SKM-1 (cell line): ENCODE data around the gene DIPK1A.
"Not testable (repeated sequence)": the region's sequence is repeated elsewhere in the genome, so short reads cannot be mapped to it uniquely, and the experiment has no call there.

Experiments
- DNase-seq: peaks from one replicate; lab custom pipeline; 2025; ENCODE audit not compliant: unreplicated experiment; lab: John Stamatoyannopoulos, UW

The DIPK1A gene

GRCh38 chr1:92980732-92981647 lies 19.7 kb upstream of the DIPK1A start:
- DNase-seq, result no peak

GRCh38 chr1:92975551-92976232 lies 14.4 kb upstream of the DIPK1A start:
- DNase-seq, result no peak

GRCh38 chr1:92974112-92974511 lies 12.8 kb upstream of the DIPK1A start:
- not testable (repeated sequence) for DNase-seq

GRCh38 chr1:92973203-92973897 lies 12.1 kb upstream of the DIPK1A start:
- no peak for DNase-seq

GRCh38 chr1:92972409-92973129 lies 11.3 kb upstream of the DIPK1A start:
- no peak for DNase-seq

GRCh38 chr1:92971932-92972331 lies 10.7 kb upstream of the DIPK1A start:
- not testable (repeated sequence) for DNase-seq

- no peak for DNase-seq
Measured at GRCh38 chr1:92970990-92971689, 9.9 kb upstream of the DIPK1A start.

GRCh38 chr1:92969517-92969916 lies 8.3 kb upstream of the DIPK1A start:
- no peak for DNase-seq

- DNase-seq, result no peak
Measured at GRCh38 chr1:92968138-92969032, 7.1 kb upstream of the DIPK1A start.

- no peak for DNase-seq
Measured at GRCh38 chr1:92964998-92965397, 3.7 kb upstream of the DIPK1A start.

- no peak for DNase-seq
Measured at GRCh38 chr1:92964316-92964715, 3.1 kb upstream of the DIPK1A start.

GRCh38 chr1:92961896-92962752 lies 862 bp upstream of the DIPK1A start:
- DNase-seq, result no peak

GRCh38 chr1:92960395-92961130 lies 699 bp downstream of the DIPK1A start:
- no peak for DNase-seq

- DNase-seq, result no peak
Measured at GRCh38 chr1:92958203-92958970, 2.9 kb downstream of the DIPK1A start.

- DNase-seq, result no peak
Measured at GRCh38 chr1:92957030-92957734, 4.1 kb downstream of the DIPK1A start.

- no peak for DNase-seq
Measured at GRCh38 chr1:92956254-92957029, 4.8 kb downstream of the DIPK1A start.
